Muscle of leg (tissue), 11 donors: ENCODE data around the gene MAP7D3. TPM values are rescaled to one million over a fixed set of nuclear protein-coding genes. Genes with fewer than 3 reads are reported as not detected.
"Not testable (repeated sequence)": the region's sequence is repeated elsewhere in the genome, so short reads cannot be mapped to it uniquely, and the experiment has no call there.

Experiments
- DNase-seq: peaks from one replicate; pipeline ENCODE4 v3.0.0; 2013
- H3K27ac ChIP-seq: one replicate; pipeline ENCODE4 v1.5.1; 2013; ENCODE audit warnings: mild to moderate bottlenecking, low read length, control low read depth
- H3K27me3 ChIP-seq: one replicate; pipeline ENCODE4 v1.6.1; 2013; ENCODE audit warnings: low read length; ENCODE audit not compliant: control insufficient read depth, insufficient read depth
- H3K36me3 ChIP-seq: one replicate; pipeline ENCODE4 v1.6.1; 2013; ENCODE audit warnings: low read length; ENCODE audit not compliant: control insufficient read depth, insufficient read depth
- H3K4me1 ChIP-seq: one replicate; pipeline ENCODE4 v1.6.1; 2013; ENCODE audit warnings: low read length; ENCODE audit not compliant: control insufficient read depth, insufficient read depth
- H3K4me3 ChIP-seq: one replicate; pipeline ENCODE4 v1.5.1; 2013; ENCODE audit warnings: low read length, control low read depth
- H3K9me3 ChIP-seq: replicated peaks from 2 replicates; pipeline ENCODE4 v1.6.1; 2013; ENCODE audit warnings: low read depth, low read length; ENCODE audit not compliant: control insufficient read depth
- WGBS: methylation state at CpG from one replicate; pipeline ENCODE4 v1.1.5; 2013; ENCODE audit warnings: missing lambda C conversion rate; ENCODE audit not compliant: insufficient coverage; 5-methylcytosine and 5-hydroxymethylcytosine counted together
- polyA plus RNA-seq, 8 donors: library from polyadenylated mRNA; unstranded; fragments of 120-200 nt; gene quantifications; one replicate each; pipeline versions ENCODE4 v1.2.1 to v1.2.3, GENCODE V29; 2013; ENCODE audit warnings: inconsistent platforms in 1 of 8, low replicate concordance in 1 of 8; ENCODE audit not compliant: insufficient read length in 8 of 8, insufficient read depth in 1 of 8
- total RNA-seq: library from RNA; stranded (reverse); fragments of 120-200 nt; gene quantifications from one replicate; pipeline ENCODE4 v1.2.4, GENCODE V29; 2013

The MAP7D3 gene
- total and polyA plus RNA-seq, 9 donors, result 12.0 to 23.1 (median 17.4) TPM

DNA sequence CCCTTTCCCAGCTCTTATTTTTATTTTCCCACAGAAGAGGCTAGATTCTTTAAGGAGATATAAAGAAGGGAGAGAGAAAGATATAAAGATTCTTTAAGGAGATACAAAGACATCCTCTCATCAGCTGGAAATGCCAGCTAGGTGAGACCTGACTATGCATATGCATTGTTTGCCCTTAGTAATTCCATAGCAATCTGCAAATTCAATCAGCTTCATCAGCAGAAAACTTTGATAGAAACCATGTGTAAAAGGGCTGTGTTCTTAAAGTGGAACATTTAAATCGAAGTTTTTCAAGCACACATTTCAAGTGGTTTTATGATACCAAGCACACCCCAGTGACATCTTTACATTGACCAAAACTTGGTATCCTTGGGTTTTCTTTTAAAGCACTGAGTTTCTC, 79.8 kb downstream of the MAP7D3 start:
- no CpG with 5 or more reads among the region's 1 CpG for WGBS
- peak; percentile 50 for DNase-seq
- H3K27me3 ChIP-seq, result peaks cover 14% of the 10 kb centered on the region
- H3K9me3 ChIP-seq, result no peaks in the 10 kb centered on the region
- no peak overlapping the region for H3K27ac ChIP-seq
- H3K36me3 ChIP-seq, result no peaks in the 10 kb centered on the region
- peaks cover 14% of the 10 kb centered on the region for H3K4me1 ChIP-seq
- H3K4me3 ChIP-seq, result no peak overlapping the region

DNA sequence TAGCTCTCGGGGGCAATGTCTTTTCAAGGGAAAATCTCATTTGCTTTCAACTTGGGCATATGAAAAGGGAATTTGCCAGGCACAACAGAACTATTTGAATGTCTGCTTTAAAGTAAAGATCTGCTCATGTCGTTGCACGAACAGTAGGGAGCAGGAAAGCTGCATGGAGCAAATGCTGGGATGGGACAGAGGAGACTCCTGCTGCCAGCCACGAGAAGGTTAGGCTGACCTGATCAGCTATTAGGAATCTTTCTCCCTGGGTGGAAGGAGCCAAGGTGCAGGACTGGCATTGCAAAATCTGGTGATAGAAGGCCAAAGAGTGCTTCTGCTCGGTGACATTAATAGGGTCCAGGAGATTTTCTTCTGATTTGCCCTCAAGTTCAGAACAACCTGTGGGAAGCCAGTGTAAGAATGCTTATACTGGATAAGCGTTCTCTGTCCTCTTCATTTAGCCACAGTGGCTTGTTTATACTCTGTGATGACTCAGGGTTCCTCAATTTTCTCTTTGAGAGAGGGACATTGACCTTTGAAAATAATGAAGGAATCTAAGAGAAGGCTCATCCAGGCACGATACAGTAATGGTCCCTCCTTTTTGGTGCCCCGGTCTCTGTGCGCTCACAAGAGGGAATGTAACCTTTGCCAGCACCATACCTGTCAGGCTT, 80.9 kb downstream of the MAP7D3 start:
- H3K9me3 ChIP-seq, result no peaks in the 10 kb centered on the region
- H3K27ac ChIP-seq, result peak overlapping the region; percentile 71
- H3K4me3 ChIP-seq, result no peak overlapping the region
- peak; percentile 42 for DNase-seq
- no peaks in the 10 kb centered on the region for H3K36me3 ChIP-seq
- H3K4me1 ChIP-seq, result peaks cover 10% of the 10 kb centered on the region
- peaks cover 18% of the 10 kb centered on the region for H3K27me3 ChIP-seq
- 39% methylated on average over 4 of the region's 9 CpGs for WGBS

DNA sequence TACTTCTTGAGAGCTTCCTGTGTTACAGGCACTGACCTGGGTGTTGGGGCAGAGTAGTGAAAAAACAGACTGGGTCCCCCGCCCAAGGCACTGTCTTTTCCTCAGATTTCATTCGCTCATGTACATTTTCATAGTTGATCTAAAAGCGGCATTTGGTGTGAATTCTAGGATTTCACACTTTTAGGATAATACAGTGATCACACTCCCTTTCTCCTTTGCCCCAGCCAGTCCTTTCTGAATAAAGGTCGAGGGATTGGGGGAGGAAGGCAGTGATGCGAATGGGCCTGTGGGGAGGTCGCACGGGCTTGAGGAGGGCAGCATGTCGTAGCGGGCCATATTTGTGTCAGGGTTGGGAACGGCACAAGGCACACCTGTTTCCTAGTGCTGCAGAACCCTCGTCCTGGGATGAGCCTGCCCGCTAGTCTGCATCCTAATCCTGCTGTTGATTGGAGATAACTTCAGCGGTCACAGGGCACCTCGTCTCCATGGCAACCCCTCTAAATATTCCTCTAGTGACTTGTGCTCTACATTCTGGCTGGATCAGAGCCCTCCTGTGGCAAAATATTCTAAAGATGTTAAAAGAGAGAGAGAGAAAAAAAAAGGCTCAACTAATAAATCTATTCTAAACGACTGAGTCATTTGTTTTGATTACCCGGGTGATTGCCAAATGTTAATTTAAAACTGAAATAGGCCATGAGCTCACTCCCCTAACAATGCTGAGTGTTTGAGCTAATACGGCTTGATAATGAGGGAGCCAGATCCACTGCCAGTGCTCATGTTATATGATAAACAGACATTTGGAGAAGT, 82.1 kb downstream of the MAP7D3 start:
- H3K9me3 ChIP-seq, result no peaks in the 10 kb centered on the region
- WGBS, result 46% methylated on average over 6 of the region's 17 CpGs
- peaks cover 19% of the 10 kb centered on the region for H3K27me3 ChIP-seq
- peak overlapping the region; percentile 71 for H3K27ac ChIP-seq
- H3K36me3 ChIP-seq, result no peaks in the 10 kb centered on the region
- DNase-seq, result peak; percentile 87
- H3K4me1 ChIP-seq, result peaks cover 10% of the 10 kb centered on the region
- no peak overlapping the region for H3K4me3 ChIP-seq

DNA sequence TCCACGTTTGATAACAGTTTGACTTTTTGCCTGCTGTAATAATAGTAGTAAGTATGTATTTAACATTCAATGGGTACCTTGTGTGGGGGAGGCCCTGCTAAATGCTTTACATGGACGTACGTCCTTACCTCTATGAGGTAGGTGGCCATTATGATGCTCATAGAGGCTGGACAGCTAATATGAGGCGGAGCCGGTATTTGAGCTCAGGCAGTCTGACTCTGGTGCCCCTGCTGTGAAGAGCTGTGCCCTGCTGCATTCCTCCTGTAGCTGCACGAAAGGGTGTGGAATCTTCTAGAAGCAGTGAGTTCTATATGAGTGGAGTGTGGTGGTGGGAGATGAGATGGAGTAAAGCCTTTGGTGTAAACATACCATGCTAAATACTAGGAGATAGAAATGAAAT, 83.2 kb downstream of the MAP7D3 start:
- not testable (repeated sequence) for H3K9me3 ChIP-seq, H3K36me3 ChIP-seq, DNase-seq, H3K4me3 ChIP-seq, H3K27ac ChIP-seq
- 75% methylated on average over 6 of the region's 6 CpGs for WGBS
- H3K4me1 ChIP-seq, result peaks cover 12% of the 10 kb centered on the region
- H3K27me3 ChIP-seq, result peaks cover 23% of the 10 kb centered on the region

DNA sequence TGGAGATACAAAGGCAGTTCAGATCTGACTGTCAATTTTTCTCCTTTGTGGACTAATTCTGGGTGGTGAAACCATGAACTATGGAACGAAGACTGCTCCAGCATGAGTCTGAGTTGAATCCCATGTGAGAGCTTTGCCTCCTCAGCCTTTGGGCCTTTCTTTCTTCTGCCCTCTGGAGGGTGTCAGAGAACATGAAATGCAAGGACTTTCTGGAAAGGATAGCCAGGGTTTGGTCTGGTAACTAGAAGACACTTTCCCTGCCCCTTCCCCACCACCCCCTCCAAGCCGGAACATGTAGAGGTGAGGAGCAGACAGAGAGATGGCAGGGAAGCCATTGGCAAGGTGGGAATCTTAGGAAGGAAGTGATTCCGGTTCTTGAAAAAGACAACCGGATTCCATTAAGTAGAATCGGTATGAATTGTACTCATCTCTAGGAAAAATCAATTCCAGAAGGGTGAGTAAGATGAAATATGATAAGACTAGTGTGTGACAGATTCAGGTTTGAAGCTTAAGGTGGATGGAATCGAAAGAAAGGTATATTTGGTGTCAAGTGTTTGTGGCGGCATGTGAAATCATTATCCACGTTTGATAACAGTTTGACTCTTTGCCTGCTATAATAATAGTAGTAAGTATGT, 84.9 kb downstream of the MAP7D3 start:
- H3K4me3 ChIP-seq, result no peak overlapping the region
- H3K27ac ChIP-seq, result no peak overlapping the region
- H3K9me3 ChIP-seq, result no peaks in the 10 kb centered on the region
- H3K36me3 ChIP-seq, result no peaks in the 10 kb centered on the region
- peaks cover 28% of the 10 kb centered on the region for H3K27me3 ChIP-seq
- WGBS, result 83% methylated on average over 4 of the region's 8 CpGs
- peaks cover 15% of the 10 kb centered on the region for H3K4me1 ChIP-seq
- DNase-seq, result no peak

DNA sequence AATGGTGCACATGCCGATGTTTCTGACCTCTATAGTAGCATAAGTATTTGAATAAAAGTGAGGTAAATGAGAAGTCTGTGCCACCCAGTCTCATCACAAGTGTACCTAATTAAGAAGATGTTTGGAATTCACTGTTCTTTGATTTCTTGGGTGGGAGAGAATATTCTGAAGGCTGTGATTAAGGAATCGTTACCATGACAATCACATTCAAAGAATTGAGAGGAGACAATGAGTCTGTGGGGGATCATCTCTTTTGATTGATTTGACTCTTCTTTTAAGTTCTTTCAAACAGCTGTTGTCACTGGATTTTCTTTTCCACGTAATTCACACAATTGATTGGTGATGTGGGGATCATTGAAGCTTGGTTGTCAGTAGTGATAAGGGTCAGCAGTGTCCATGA, 85.8 kb downstream of the MAP7D3 start:
- Histone ChIP-seq H3K4me3 (no peak overlapping the region), H3K27me3 (peaks cover 22% of the 10 kb centered on the region), H3K9me3 (no peaks in the 10 kb centered on the region), H3K36me3 (no peaks in the 10 kb centered on the region), H3K27ac (no peak overlapping the region), H3K4me1 (peaks cover 15% of the 10 kb centered on the region)
- WGBS, result no CpG with 5 or more reads among the region's 3 CpGs
- no peak for DNase-seq

DNA sequence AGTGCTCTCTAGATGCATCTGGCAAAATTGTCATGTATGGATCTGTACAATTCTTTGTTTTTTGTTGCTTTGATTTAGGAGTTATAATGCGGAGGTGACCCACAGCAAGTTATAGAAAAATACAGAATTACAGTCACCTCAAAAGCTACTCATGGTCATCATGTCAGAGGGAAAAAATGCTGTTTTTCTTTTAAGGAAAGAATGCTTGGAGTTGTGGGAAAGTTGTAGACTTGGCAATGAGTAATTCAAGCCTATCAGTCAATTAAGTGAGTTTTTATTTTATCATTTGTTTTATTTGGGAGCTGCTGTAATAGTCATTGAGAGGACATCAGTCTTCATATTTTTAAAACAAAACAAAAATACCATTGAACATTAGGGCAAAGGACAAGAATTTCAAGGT, 87.5 kb downstream of the MAP7D3 start:
- Histone ChIP-seq H3K9me3 (no peaks in the 10 kb centered on the region), H3K36me3 (no peaks in the 10 kb centered on the region), H3K27me3 (peaks cover 21% of the 10 kb centered on the region), H3K4me3 (no peak overlapping the region), H3K4me1 (peaks cover 8% of the 10 kb centered on the region), H3K27ac (no peak overlapping the region)
- DNase-seq, result no peak
- WGBS, result no CpG with 5 or more reads among the region's 1 CpG

Other genes with a start within 250 kb of the MAP7D3 start
- 1,131 TPM for gene FHL1, start 103.9 kb downstream of the MAP7D3 start, total RNA-seq
- 1,000 to 10,000 TPM; 1,092 to 1,847 (median 1,509) TPM for gene FHL1, start 103.9 kb downstream of the MAP7D3 start, polyA plus RNA-seq
- under 0.01 TPM for gene ADGRG4, start 49.6 kb upstream of the MAP7D3 start, total RNA-seq
- gene ADGRG4, start 49.6 kb upstream of the MAP7D3 start, polyA plus RNA-seq, result under 1 TPM in 7 of 8 donors, not detected in 1; 0.01 to 0.44 (median 0.03) TPM
- gene BRS3, start 236.5 kb upstream of the MAP7D3 start, total RNA-seq, result not detected
- gene BRS3, start 236.5 kb upstream of the MAP7D3 start, polyA plus RNA-seq, result under 1 TPM in 1 of 8 donors, not detected in 7; 0.22 TPM
- 74.6 TPM for gene HTATSF1, start 246.2 kb upstream of the MAP7D3 start, total RNA-seq
- gene HTATSF1, start 246.2 kb upstream of the MAP7D3 start, polyA plus RNA-seq, result 100 to 1,000 TPM in 1 of 8 donors, 10 to 100 TPM in 7; 60.1 to 100 (median 93.9) TPM